PC-3 (cell line): Measurements from ENCODE around the gene WNT10A.

ENCODE experiments used
- CTCF ChIP-seq: fragments of 300-600 bp; sonication (generic); conservative IDR thresholded peaks from 2 replicates; pipeline ENCODE4 v1.5.1; 2017; ENCODE audit warnings: antibody characterized with exemption, low read depth, mild to moderate bottlenecking, low read length
- EZH2 ChIP-seq: fragments of 300-600 bp; sonication (generic); IDR thresholded peaks from one replicate; pipeline ENCODE4 v1.6.1; 2017; ENCODE audit warnings: antibody characterized with exemption, mild to moderate bottlenecking, low read length; ENCODE audit not compliant: unreplicated experiment
- EZH2phosphoT487 ChIP-seq: fragments of 300-600 bp; sonication (generic); IDR thresholded peaks from 2 replicates; pipeline ENCODE4 v1.6.1; 2018; ENCODE audit warnings: mild to moderate bottlenecking, antibody characterized with exemption, low read length, borderline replicate concordance

GRCh38 chr2:218869064-218869463 is 11.6 kb upstream of the WNT10A start:
- no peak for TF ChIP-seq CTCF
- TF ChIP-seq EZH2: no peak
- TF ChIP-seq EZH2phosphoT487: no peak
